D721Med (cell line): ENCODE measurements around the gene PHYH.
A peak's percentile ranks its signal among the peaks of the same experiment; 100 is the strongest.
"Not testable (repeated sequence)": the region's sequence is repeated elsewhere in the genome, so short reads cannot be mapped to it uniquely, and the experiment has no call there.

Source experiments
- DNase-seq: peaks from one replicate; pipeline ENCODE4 v3.0.0; 2011; ENCODE audit warnings: low spot score; ENCODE audit not compliant: insufficient read length
- FAIRE-seq: peaks from 2 replicates; lab custom pipeline; 2011; peaks lifted over from hg19 to GRCh38; lab: Jason Lieb, UNC
- CTCF ChIP-seq: IDR thresholded peaks from 2 replicates; pipeline ENCODE4 v1.5.1; 2012; ENCODE audit warnings: mild to moderate bottlenecking, control low read depth; ENCODE audit not compliant: insufficient read depth; ENCODE audit errors: missing control alignments

Gene PHYH

DNA sequence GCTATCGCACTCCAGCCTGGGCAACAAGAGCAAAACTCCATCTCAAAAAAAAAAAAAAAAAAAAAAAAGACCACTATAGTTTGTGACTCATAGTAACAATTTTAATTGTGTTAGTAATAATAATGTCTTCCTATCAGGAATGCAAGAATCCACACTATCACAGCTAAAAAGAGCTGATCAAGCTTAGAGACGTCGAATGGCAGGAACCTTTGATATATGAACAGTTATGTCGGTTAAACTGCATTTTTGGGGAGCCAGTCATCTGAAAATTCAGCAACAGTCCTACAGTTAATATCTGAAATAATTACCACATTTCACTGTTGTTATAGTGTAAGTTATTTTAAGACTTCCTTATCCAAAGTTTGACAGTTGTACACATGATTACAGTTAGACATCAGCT, 8.8 kb downstream of the PHYH start:
- FAIRE-seq, result no peak
- TF ChIP-seq CTCF, result no peak
- DNase-seq, result no peak

DNA sequence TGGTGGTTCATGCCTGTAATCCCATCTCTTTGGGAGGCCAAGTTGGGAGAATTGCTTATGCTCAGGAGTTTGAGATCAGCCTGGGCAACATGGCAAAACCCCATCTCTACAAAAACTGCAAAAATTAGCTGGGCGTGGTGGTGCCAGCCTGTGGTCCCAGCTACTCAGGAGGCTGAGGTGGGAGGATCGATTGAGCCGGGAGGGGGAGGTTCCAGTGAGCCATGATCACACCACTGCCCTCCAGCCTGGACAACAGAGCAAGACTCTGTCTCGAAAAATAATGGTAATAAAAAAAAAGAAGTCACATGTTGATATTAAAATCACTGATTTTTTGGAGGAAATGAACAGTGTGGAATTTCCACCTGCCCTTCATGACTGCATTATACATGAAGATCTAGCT, 15.8 kb downstream of the PHYH start:
- TF ChIP-seq CTCF, result no peak
- DNase-seq, result no peak
- FAIRE-seq, result no peak

- DNase-seq, FAIRE-seq: not testable (repeated sequence)
These were observed 17.5 kb downstream of the PHYH start for GRCh38 chr10:13282348-13282747.

DNA sequence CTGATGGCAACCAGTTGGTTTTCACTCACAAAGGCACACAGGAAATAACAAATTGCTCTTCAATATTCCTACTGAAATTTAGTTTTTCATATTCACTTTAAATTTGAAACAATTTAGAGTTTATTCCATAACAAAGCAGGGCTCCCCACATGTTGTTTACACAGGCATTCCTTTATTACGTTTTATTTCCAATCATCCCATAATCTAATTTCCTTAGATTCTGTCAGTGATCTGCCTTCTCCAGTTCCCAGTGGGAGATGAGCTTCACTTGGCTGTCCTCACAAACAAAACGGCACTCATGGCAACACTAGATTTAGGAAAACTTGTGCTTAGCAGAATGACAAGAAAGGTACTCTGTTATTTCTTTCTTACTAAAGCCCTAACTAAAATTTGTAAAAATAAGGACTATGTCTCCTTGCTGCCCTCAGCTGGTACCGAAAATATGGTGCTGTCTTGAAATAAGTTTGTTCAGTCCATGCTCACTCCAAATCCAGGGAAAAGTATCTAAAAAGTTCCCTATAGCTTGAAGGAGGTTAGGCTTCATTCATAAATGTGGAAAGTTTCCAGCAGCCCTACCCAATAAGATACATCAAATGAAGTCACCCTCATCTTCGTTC, 23.0 kb downstream of the PHYH start:
- DNase-seq (no peak), FAIRE-seq (no peak)
- TF ChIP-seq CTCF, result no peak

- DNase-seq, FAIRE-seq: not testable (repeated sequence)
These were observed 23.7 kb downstream of the PHYH start for GRCh38 chr10:13276146-13276545.

DNA sequence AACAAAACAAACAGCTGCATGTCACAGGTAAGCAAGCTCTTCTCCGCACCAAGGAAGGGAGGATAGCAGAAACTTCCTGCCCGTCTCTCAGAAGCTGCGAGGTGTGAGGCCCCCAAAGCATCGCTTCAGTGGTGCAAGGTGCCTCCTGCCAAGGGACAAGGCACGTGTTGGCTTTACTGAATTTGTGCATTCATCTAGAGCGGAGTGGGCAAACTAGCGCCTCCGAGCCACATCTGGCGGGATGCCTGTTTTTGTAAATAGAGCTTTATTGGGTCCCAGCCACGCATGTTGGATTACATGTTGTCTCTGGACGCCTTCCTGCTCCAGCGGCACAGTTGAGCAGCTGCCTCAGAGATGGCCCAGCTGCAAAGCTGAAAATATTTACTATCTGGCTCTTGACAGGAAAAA, 27.7 kb downstream of the PHYH start:
- no peak for FAIRE-seq
- DNase-seq, result no peak
- TF ChIP-seq CTCF, result no peak

GRCh38 chr10:13271552-13272163, 28.2 kb downstream of the PHYH start:
- DNase-seq (peak; percentile 30), FAIRE-seq (no peak)
- TF ChIP-seq CTCF, result peak; percentile 36

GRCh38 chr10:13270877-13271551, 28.9 kb downstream of the PHYH start:
- TF ChIP-seq CTCF, result no peak
- DNase-seq (no peak), FAIRE-seq (no peak)
